Frontal cortex (tissue), 4 donors: Measurements from ENCODE around the gene AVL9. TPM values are rescaled to one million over a fixed set of nuclear protein-coding genes. Genes with fewer than 3 reads are reported as not detected.
"Not testable (repeated sequence)": the region's sequence is repeated elsewhere in the genome, so short reads cannot be mapped to it uniquely, and the experiment has no call there.

Experiments
- DNase-seq, 2 donors: peaks; one replicate each; pipeline ENCODE4 v3.0.0; 2012; ENCODE audit warnings: low spot score in 2 of 2
- FAIRE-seq: peaks from 2 replicates; lab custom pipeline; 2012; peaks lifted over from hg19 to GRCh38; lab: Jason Lieb, UNC
- total RNA-seq: library from RNA; depleted of rRNA; stranded (reverse); fragments of >200 nt; gene quantifications from one replicate; pipeline ENCODE4 v1.2.3, GENCODE V29; 2014
- donor health status: control.
- donor health status: control.
- donor health status: control.

The AVL9 gene
- total RNA-seq, 1 donor from 2014 or later = 70.1 TPM

DNA sequence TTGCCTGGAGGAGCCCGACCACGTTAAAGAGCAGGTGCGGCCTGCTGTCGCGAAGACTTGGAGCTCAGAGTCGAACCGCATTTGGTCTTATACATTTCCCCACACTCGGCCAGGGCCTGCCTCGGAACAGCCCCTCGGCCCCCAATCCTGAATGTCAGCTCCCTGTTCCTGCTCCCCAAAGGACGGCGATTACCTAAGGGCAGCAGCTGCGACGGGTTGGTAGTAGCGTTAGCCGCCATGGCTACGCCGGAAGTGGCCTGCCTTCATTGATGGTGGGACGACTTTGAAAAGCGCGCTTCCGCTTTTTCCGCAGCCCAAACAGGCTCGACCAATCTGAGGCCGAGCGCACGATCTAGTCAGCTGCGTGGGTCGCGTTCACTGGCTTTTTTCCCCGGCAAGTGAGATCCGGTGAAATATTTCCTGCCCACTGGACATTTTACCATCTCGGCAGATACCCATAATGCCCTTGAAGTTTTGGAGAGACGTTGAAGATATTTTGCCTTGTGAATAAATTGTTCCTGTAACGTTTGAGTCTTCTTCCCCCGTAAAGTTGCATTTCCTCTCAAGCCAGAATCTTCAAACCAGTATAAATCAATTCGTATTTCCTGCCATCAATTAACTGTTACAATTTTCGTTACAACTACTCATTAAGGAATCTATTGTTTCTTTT is 5.0 kb upstream of the AVL9 start, which contains the start of gene LSM5:
TSS of gene LSM5 (minus strand) at position 254 of the 670 bp plus-strand sequence. CDS start at position 239, 15 bp downstream.
- FAIRE-seq = no peak
- DNase-seq = peak; percentile 54 to 65

DNA sequence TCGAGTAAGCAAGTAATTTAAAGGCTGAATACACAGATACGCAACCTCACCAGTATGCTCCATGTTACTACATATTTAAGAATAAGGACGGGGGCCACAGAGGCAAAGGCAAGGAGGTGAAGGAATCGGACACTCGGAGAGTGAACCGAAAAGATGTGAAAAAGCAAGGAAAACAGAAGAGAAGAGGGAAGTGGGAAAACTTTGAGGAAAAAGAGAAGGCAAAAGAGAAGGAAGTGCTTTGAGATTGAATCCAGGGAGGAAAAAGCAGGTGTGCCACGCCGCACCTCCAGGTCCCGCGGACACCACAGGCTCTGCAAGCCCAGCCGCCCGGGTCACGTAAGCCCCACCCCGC is 367 bp upstream of the AVL9 start:
- no peak for DNase-seq
- FAIRE-seq = no peak

- DNase-seq (peak in 1 of 2 donors; percentile 19), FAIRE-seq (no peak)
Observed at GRCh38 chr7:32496052-32496813, 944 bp downstream of the AVL9 start.

GRCh38 chr7:32499755-32500154 is 4.5 kb downstream of the AVL9 start:
- not testable (repeated sequence) for DNase-seq, FAIRE-seq

GRCh38 chr7:32500216-32500615 is 4.9 kb downstream of the AVL9 start:
- FAIRE-seq, DNase-seq: not testable (repeated sequence)

DNA sequence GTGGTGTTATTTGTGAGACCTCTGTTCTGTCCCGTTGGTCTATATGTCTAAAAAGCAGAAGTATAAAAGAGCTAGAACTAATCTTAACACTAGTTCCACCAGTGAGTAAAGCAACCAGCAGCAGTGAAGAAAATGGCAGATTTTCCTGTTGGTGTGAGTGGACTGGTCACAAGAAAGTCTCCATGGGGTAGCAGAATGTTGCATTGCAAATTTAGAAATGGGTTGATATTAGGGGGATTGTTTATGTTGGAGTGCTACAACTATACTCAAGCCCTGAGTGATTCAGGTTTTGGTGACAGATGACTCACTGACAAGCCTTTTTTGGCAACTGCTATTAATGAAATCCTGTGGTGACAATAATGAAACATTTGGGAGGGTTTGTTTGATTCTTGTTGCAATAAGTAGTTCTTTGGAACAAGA is 5.6 kb downstream of the AVL9 start:
- FAIRE-seq (no peak), DNase-seq (no peak)

DNA sequence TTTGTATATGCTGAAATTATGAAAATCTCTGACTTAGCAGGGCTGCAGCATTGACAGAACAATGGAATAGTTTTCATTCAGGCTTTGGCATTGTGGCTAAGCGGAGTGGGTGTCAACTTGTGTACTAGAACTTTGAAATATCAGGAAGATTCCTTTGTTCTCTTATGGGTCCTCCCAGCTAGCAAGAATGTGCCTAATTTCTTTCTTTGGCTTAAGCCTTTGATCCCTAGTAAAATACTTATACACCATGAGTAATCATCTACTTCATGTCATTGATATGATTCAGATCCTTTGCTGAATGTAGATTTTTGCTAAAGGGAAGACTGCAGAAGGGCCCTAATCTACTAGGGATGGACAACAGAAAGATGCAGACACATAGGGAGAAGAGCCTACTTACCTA is 6.2 kb downstream of the AVL9 start:
- FAIRE-seq (no peak), DNase-seq (no peak)

- no peak for DNase-seq
- FAIRE-seq = no peak
Observed at GRCh38 chr7:32502728-32503127, 7.4 kb downstream of the AVL9 start.

DNA sequence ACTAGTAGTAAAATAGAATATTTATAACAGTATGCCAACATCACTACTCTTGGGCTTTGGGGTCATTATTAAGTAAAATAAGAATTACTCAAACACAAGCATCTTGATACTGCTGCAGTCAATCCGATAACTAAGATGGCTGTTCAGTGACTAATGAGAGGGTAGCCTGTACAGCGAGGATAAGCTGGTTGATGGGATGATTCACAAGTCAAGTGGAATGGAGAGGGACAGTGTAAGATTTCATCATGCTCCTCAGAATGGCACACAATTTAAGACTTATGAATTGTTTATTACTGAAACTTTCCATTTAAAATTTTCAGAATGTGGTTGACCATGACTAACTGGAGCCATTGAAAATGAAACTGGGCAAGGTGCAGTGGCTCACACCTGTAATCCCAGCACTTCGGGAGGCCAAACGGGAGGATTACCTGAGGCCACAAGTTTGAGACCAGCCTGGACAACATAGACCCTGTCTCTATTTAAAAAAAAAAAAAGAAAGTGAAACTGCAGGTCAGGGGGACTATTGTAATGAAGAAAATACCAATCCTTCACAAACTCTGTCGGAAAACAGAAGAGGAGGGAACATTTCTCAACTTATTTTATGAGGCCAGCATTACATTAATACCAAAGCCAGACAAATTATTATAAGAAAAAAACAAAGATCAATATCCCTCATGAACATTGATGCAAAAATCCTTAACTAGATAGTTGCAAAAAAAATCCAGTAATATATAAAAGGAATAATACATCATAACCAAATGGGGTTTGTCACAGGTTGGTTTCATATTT is 11.2 kb downstream of the AVL9 start:
- DNase-seq (no peak), FAIRE-seq (no peak)

DNA sequence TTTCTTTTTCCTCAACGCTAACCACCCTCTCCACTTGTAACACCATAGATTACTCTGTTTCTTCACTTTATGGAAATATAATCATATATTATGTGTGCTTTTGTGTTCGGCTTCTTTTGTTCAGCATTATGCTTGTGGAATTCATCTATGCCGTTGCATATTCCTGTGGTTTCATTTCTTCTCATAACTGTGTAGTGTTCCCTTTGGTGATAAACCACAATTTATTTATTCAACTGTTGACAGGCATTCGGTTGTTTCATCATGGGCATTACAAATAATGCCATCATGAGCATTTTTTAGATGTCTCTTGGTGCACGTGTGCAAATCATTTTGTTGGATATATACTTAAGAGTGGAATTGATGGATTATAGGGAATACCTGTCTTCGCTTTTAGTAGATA is 12.1 kb downstream of the AVL9 start:
- FAIRE-seq (no peak), DNase-seq (no peak)

GRCh38 chr7:32511791-32512190 is 16.5 kb downstream of the AVL9 start:
- DNase-seq (no peak), FAIRE-seq (no peak)

- FAIRE-seq (no peak), DNase-seq (no peak)
Observed at GRCh38 chr7:32513210-32513609, 17.9 kb downstream of the AVL9 start.

DNA sequence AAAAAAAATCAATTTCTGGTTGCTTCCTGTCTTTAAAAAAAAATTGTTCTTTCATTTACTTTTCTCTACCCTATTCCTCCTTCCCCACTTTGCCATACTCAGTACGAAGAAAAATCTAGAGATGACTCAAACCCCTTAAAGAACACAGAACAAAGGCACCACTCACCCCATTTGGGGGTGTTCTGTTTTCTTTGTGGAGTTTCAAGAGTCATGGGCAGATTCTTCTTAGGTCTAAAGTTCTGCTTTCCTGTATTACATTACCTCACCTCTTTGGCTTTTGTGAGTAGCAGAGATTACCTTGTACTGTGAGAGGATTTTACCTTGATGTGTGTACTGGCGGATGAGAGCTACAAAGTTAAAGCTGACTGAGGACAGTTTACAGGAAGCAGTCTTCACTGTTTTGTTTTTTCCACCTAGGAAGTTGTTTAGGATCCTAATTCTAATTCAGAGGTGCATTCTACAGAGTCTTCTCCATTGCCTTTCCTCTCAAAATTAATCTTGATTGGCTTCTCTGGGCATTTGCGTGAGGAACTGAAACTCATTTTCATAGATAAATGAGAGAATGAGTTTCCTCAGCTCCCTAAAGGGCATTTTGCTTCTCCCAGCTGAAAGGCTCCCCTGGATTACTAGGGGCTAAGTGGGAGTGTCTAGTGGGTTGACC is 20.7 kb downstream of the AVL9 start:
- DNase-seq = no peak
- no peak for FAIRE-seq

GRCh38 chr7:32516551-32517100 is 21.3 kb downstream of the AVL9 start:
- DNase-seq (no peak), FAIRE-seq (no peak)

DNA sequence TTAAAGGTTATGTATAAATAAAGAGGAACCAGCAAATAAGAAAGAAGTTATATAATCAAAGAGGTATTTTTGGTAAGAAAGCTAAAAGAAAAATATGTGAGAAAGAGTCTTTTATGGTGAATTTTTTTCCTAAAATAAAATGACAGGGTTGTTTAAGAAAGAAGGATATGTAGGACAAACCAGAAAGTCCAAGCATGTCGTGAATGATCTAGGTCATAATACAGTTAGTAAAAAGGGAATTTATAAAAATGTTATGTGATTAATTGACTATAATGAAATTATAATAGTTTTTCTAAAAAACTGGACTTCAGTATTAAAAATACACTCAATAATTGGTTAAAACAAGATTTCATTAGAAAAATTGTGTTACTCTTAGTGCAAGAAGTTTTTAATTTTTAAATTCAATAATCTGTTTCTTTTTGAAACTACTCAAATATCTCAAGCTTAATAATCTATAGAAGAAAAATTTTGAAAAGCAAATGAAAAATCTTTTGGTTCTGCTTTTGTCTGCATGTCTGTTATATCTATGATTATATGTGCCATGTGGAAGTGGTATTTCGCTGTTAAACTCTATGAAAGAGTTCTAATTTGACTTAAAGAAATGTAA is 23.3 kb downstream of the AVL9 start:
- DNase-seq (no peak), FAIRE-seq (peak; percentile 15)

GRCh38 chr7:32519763-32520162 is 24.5 kb downstream of the AVL9 start:
- no peak for DNase-seq
- FAIRE-seq = no peak

- FAIRE-seq = no peak
- no peak for DNase-seq
Observed at GRCh38 chr7:32522746-32523530, 27.6 kb downstream of the AVL9 start.

DNA sequence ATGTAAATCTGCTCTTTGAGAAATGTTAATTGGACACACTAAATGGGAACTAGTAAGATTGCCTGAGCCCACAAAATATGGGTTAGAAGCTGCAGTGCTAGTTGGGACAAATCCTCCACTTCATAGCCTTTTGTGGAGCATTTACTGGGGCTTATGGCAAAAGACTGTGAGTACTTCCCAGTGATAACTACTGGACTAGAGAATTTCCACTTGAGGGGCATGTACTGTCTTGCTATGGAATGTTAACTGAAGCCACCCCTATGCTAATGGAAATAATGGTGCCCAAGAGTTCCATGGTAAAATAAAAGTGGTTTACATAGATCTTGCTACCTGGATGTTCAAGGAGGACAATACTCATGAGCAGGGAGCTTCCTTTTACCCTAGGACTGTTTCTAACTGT is 29.3 kb downstream of the AVL9 start:
- FAIRE-seq = no peak

GRCh38 chr7:32525839-32526238 is 30.6 kb downstream of the AVL9 start:
- DNase-seq (no peak), FAIRE-seq (no peak)

More for the DNA sequence above, 29.3 kb downstream of the AVL9 start:
- DNase-seq = no peak
